Measurements from ENCODE around the gene OBSCN. TPM values are rescaled to one million over a fixed set of nuclear protein-coding genes. Genes with fewer than 3 reads are reported as not detected.

The OBSCN gene
- total RNA-seq, 2 donors from 2014 or later, result 159 to 317 TPM

DNA sequence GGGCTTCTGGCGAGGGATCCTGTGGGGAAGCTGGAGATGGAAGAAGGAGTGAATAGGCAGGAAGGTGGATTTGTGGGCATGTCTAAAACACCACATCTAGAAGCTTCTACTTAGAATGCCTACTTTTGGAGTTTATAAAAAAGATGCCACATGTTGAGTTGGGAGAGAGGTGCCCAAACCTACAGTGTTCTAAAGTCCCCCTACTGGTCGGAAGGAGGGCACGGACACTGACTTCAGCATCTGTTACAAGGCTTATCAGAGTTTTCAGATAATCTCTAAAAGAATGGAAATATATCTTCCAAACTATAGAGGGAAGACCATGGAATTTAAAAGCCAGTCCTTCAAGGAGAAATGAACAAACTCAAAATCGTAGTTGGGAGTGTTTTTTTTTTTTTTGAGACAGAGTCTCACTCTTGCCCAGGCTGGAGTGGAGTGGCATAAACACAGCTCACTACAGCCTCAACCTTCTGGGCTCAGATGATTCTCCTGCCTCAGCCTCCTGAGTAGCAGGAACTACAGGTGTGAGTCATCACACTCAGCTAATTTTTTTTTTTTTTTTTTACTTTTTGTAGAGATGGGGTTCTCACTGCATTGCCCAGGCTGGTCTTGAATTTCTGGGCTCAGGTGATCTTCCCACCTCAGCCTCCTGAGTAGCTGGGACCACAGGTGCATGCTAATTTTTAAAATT lies 27.4 kb upstream of the OBSCN start:
- Histone ChIP-seq H3K36me3 (peaks cover 11% of the 10 kb centered on the region), H3K9me3 (no peaks in the 10 kb centered on the region), H3K4me3 (no peak overlapping the region), H3K27ac (no peak overlapping the region), H3K4me1 (no peaks in the 10 kb centered on the region), H3K27me3 (no peaks in the 10 kb centered on the region)
- TF ChIP-seq, protein P1, sequence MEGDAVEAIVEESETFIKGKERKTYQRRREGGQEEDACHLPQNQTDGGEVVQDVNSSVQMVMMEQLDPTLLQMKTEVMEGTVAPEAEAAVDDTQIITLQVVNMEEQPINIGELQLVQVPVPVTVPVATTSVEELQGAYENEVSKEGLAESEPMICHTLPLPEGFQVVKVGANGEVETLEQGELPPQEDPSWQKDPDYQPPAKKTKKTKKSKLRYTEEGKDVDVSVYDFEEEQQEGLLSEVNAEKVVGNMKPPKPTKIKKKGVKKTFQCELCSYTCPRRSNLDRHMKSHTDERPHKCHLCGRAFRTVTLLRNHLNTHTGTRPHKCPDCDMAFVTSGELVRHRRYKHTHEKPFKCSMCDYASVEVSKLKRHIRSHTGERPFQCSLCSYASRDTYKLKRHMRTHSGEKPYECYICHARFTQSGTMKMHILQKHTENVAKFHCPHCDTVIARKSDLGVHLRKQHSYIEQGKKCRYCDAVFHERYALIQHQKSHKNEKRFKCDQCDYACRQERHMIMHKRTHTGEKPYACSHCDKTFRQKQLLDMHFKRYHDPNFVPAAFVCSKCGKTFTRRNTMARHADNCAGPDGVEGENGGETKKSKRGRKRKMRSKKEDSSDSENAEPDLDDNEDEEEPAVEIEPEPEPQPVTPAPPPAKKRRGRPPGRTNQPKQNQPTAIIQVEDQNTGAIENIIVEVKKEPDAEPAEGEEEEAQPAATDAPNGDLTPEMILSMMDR (IDR thresholded peaks at IDR 0.05), result no peak
- DNase-seq (ENCODE audit: low spot score), result no peak

- Histone ChIP-seq H3K36me3 (peaks cover 4% of the 10 kb centered on the region), H3K27ac (no peak overlapping the region), H3K9me3 (no peaks in the 10 kb centered on the region), H3K4me1 (no peaks in the 10 kb centered on the region), H3K27me3 (no peaks in the 10 kb centered on the region), H3K4me3 (no peak overlapping the region)
- TF ChIP-seq, protein P1 (IDR thresholded peaks at IDR 0.05), result no peak
- DNase-seq (ENCODE audit: low spot score), result no peak
Observed at GRCh38 chr1:228180959-228181644, 26.7 kb upstream of the OBSCN start.

DNA sequence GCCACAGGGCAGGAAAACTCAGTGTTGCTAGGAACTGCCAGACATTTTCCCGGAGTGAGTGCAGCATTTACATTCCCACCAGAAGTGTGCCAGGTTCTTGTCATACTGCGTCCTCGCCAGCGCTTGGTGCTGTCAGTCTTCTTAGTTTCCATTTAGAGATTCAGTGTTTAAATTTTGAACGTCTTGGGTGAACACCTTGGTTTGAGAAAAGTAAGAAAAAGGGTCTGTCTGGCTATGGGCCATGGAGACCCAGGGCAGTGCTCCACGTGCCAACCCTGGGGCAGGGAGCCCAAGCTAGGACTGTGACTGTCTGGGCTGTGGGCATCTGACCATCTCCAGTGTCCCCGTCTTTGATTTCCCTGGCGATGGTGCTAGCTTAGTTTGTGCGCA lies 26.2 kb upstream of the OBSCN start:
- H3K36me3 ChIP-seq, result no peaks in the 10 kb centered on the region
- DNase-seq (ENCODE audit: low spot score), result no peak
- H3K27me3 ChIP-seq, result no peaks in the 10 kb centered on the region
- H3K9me3 ChIP-seq, result no peaks in the 10 kb centered on the region
- H3K4me3 ChIP-seq, result no peak overlapping the region
- no peak overlapping the region for H3K27ac ChIP-seq
- no peaks in the 10 kb centered on the region for H3K4me1 ChIP-seq
- TF ChIP-seq, protein P1 (IDR thresholded peaks at IDR 0.05), result no peak

DNA sequence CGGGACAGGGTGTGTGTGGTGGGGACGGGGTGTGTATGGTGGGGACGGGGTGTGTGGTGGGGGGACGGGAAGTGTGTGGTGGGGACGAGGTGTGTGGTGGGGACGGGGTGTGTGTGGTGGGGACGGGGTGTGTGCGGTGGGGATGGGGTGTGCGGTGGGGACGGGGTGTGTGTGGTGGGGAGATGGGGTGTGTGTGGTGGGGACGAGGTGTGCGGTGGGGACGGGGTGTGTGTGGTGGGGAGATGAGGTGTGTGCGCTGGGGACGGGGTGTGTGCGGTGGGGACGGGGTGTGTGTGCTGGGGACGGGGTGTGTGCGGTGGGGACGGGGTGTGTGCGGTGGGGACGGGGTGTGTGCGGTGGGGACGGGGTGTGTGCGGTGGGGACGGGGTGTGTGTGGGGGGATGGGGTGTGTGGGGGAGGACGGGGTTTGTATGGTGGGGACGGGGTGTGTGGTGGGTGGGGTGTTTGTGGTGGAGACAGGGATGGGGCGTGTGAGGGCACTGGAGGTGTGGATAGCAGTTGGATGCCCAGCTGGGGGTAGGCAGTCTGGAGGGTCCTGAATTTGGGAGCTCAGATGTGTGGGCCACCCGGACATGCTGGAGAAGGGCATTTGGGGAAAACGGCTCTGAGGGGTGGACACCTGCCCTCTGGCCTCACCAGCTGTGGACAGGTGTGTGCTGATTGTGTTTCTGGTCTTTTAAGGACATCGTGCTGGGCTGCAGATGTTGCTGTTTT lies 25.4 kb upstream of the OBSCN start:
- TF ChIP-seq, protein P1 (IDR thresholded peaks at IDR 0.05), result no peak
- H3K4me3 ChIP-seq, result no peak overlapping the region
- no peaks in the 10 kb centered on the region for H3K36me3 ChIP-seq
- no peak for DNase-seq (ENCODE audit: low spot score)
- no peaks in the 10 kb centered on the region for H3K27me3 ChIP-seq
- H3K4me1 ChIP-seq, result no peaks in the 10 kb centered on the region
- no peak overlapping the region for H3K27ac ChIP-seq
- H3K9me3 ChIP-seq, result no peaks in the 10 kb centered on the region

DNA sequence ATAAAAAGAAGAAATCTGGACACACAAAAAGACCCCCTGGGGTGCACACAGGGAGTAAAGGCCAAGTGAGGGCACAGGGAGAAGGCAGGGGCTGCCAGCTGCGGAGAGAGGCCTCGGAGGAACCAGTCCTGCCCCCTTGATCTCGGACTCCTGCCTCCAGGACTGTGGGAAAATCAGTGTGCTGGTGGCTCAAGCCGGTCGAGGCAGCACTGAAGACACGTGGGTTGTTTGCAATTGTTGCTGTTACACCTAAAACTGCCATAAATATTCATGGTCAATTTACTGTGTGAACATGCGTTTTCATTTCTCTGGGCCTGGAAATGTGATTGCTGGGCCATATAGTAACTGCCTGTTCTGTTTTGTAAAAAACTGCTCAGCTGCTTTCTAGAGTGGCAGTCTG lies 23.7 kb upstream of the OBSCN start:
- no peak for DNase-seq (ENCODE audit: low spot score)
- Histone ChIP-seq H3K9me3 (peaks cover 0 to 7% of the 10 kb centered on the region in 2 donors), H3K27me3 (no peaks in the 10 kb centered on the region), H3K4me3 (no peak overlapping the region), H3K36me3 (no peaks in the 10 kb centered on the region), H3K4me1 (no peaks in the 10 kb centered on the region), H3K27ac (no peak overlapping the region)
- TF ChIP-seq, protein P1 (IDR thresholded peaks at IDR 0.05), result no peak
